Effector CD4-positive, alpha-beta T cell (primary cell): ENCODE data around the gene FUT8.

ENCODE experiments used
- DNase-seq: peaks from one replicate; pipeline ENCODE4 v3.0.0-alpha.2; 2020

Gene FUT8

GRCh38 chr14:65718629-65719028 lies 306.1 kb downstream of the FUT8 start:
- no peak for DNase-seq

- DNase-seq, result no peak
Measured at GRCh38 chr14:65720171-65720570, 307.6 kb downstream of the FUT8 start.

- DNase-seq, result no peak
Measured at GRCh38 chr14:65720743-65721142, 308.2 kb downstream of the FUT8 start.

- DNase-seq, result no peak
Measured at GRCh38 chr14:65723348-65723747, 310.8 kb downstream of the FUT8 start.

GRCh38 chr14:65728604-65729003 lies 316.1 kb downstream of the FUT8 start:
- no peak for DNase-seq

- no peak for DNase-seq
Measured at GRCh38 chr14:65729566-65729965, 317.0 kb downstream of the FUT8 start.

- no peak for DNase-seq
Measured at GRCh38 chr14:65731933-65732506, 319.5 kb downstream of the FUT8 start.

- DNase-seq, result no peak
Measured at GRCh38 chr14:65738339-65738738, 325.8 kb downstream of the FUT8 start.

- DNase-seq, result no peak
Measured at GRCh38 chr14:65745396-65746190, 333.1 kb downstream of the FUT8 start.

GRCh38 chr14:65748796-65749195 lies 336.3 kb downstream of the FUT8 start:
- no peak for DNase-seq

- no peak for DNase-seq
Measured at GRCh38 chr14:65749287-65749686, 336.8 kb downstream of the FUT8 start.

- DNase-seq, result no peak
Measured at GRCh38 chr14:65750906-65751305, 338.4 kb downstream of the FUT8 start.

GRCh38 chr14:65751510-65751909 lies 339.0 kb downstream of the FUT8 start:
- DNase-seq, result no peak

GRCh38 chr14:65753061-65753460 lies 340.5 kb downstream of the FUT8 start:
- DNase-seq, result no peak

GRCh38 chr14:65755331-65755730 lies 342.8 kb downstream of the FUT8 start:
- no peak for DNase-seq

- no peak for DNase-seq
Measured at GRCh38 chr14:65756880-65757279, 344.4 kb downstream of the FUT8 start.

- DNase-seq, result no peak
Measured at GRCh38 chr14:65769151-65769550, 356.6 kb downstream of the FUT8 start.

GRCh38 chr14:65770681-65771080 lies 358.2 kb downstream of the FUT8 start:
- DNase-seq, result no peak

GRCh38 chr14:65771271-65771670 lies 358.7 kb downstream of the FUT8 start:
- no peak for DNase-seq

- no peak for DNase-seq
Measured at GRCh38 chr14:65772466-65772865, 359.9 kb downstream of the FUT8 start.

- DNase-seq, result no peak
Measured at GRCh38 chr14:65772921-65773574, 360.5 kb downstream of the FUT8 start.

GRCh38 chr14:65774041-65774440 lies 361.5 kb downstream of the FUT8 start:
- no peak for DNase-seq

GRCh38 chr14:65776193-65776852 lies 363.8 kb downstream of the FUT8 start:
- DNase-seq, result no peak

- no peak for DNase-seq
Measured at GRCh38 chr14:65780566-65780965, 368.0 kb downstream of the FUT8 start.
